ENCODE data around the gene TIAM1. TPM values are rescaled to one million over a fixed set of nuclear protein-coding genes. Genes with fewer than 3 reads are reported as not detected.

The TIAM1 gene
- total RNA-seq, 2 donors from 2014 or later, result 4.5 to 15.2 TPM

GRCh38 chr21:31222142-31222541, 121.9 kb downstream of the TIAM1 start:
- Histone ChIP-seq H3K27me3 (replicated peaks; ENCODE audit: insufficient read depth) (no peaks in the 10 kb centered on the region), H3K9me3 (no peaks in the 10 kb centered on the region), H3K4me1 (ENCODE audit: control insufficient read depth in 1 of 2, low read depth in 2 of 2) (no peaks in the 10 kb centered on the region), H3K4me3 (no peak overlapping the region), H3K36me3 (no peaks in the 10 kb centered on the region), H3K27ac (no peak overlapping the region)
- TF ChIP-seq, protein P1, sequence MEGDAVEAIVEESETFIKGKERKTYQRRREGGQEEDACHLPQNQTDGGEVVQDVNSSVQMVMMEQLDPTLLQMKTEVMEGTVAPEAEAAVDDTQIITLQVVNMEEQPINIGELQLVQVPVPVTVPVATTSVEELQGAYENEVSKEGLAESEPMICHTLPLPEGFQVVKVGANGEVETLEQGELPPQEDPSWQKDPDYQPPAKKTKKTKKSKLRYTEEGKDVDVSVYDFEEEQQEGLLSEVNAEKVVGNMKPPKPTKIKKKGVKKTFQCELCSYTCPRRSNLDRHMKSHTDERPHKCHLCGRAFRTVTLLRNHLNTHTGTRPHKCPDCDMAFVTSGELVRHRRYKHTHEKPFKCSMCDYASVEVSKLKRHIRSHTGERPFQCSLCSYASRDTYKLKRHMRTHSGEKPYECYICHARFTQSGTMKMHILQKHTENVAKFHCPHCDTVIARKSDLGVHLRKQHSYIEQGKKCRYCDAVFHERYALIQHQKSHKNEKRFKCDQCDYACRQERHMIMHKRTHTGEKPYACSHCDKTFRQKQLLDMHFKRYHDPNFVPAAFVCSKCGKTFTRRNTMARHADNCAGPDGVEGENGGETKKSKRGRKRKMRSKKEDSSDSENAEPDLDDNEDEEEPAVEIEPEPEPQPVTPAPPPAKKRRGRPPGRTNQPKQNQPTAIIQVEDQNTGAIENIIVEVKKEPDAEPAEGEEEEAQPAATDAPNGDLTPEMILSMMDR (IDR thresholded peaks at IDR 0.05), result no peak
- DNase-seq (ENCODE audit: low spot score) (no peak), ATAC-seq (ENCODE audit: insufficient number of reproducible peaks, low FRiP score, low read depth) (peak; percentile 14)

DNA sequence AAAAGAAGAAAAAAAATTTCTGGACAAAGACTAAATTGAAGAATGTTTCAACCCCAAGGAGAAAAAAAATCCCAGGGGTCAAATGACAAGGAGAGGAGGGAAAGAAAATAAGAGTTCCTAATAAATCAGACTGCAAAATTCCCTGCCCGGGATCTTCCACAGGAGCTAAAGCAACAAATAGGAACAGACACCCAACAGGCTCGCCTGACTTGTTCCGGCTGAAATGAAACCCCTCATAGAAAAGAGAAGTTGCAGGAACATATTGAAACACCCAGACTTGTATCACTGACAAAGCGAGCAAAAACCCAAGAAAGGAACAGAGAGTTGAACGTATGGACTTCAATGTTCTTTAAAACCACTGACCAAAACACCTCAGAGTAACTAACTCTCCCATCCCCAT, 123.0 kb downstream of the TIAM1 start:
- ATAC-seq (ENCODE audit: insufficient number of reproducible peaks, low FRiP score, low read depth), result no peak
- Histone ChIP-seq H3K9me3 (no peaks in the 10 kb centered on the region), H3K27me3 (replicated peaks; ENCODE audit: insufficient read depth) (no peaks in the 10 kb centered on the region), H3K4me1 (ENCODE audit: control insufficient read depth in 1 of 2, low read depth in 2 of 2) (no peaks in the 10 kb centered on the region), H3K36me3 (no peaks in the 10 kb centered on the region), H3K27ac (no peak overlapping the region), H3K4me3 (no peak overlapping the region)
- TF ChIP-seq, protein P1 (IDR thresholded peaks at IDR 0.05), result no peak
- no peak for DNase-seq (ENCODE audit: low spot score)

DNA sequence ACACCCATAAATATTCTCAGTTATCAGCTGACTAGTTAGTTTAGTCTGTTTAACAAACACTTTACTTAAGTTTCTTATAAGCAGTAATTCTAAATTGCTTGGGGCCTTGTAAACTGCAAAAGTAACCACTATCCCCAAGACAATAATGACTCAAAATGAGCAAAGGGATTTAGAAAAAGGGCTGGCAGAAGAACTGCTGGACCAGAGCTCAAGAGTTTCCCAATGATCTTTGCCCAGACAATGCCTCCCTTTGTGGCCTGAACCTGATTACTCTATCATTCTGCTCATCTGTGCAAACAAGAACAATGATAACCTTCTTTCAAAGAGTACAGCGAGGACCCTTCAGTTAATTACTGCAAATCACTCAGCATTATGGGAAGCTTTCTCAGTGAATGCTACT, 123.5 kb downstream of the TIAM1 start:
- Histone ChIP-seq H3K27me3 (replicated peaks; ENCODE audit: insufficient read depth) (no peaks in the 10 kb centered on the region), H3K36me3 (no peaks in the 10 kb centered on the region), H3K27ac (no peak overlapping the region), H3K4me1 (ENCODE audit: control insufficient read depth in 1 of 2, low read depth in 2 of 2) (no peaks in the 10 kb centered on the region), H3K4me3 (no peak overlapping the region), H3K9me3 (no peaks in the 10 kb centered on the region)
- ATAC-seq (ENCODE audit: insufficient number of reproducible peaks, low FRiP score, low read depth), result no peak
- TF ChIP-seq, protein P1 (IDR thresholded peaks at IDR 0.05), result no peak
- no peak for DNase-seq (ENCODE audit: low spot score)

DNA sequence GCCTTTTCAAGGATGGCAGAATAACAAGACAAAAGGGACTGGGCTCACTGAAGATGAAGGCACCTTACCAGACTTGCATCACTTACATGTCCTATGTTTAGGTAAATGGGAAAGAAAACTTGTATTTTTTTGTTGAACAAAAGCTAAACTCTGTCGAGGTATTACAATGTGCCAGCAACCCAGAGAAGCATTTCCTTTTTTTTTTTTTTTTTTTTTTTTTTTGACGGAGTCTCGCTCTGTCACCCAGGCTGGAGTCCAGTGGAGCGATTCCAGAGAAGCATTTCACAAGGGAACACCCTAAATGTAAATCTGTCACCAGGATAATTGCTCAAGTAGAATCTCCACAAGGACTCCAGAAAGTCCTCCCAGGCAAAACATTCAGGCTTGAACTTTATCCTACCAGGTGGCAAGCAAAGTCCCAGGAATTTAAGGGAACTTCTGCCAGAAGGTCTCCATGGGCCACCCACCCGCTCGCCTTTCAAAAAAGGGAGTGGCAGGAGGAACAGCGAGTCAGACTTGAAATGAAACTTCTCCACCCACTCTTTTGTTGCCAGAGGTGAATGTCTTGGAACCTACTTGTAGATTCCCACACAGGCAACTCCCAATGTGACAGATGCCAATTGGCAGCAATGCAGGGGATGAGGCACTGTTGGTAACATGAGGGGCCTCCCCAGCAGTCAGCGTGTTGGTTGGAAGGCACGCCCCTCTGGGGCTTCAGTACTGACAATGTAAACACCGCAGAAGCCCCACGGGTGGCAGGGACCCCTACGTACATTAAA, 125.0 kb downstream of the TIAM1 start:
- Histone ChIP-seq H3K27me3 (replicated peaks; ENCODE audit: insufficient read depth) (no peaks in the 10 kb centered on the region), H3K4me3 (peak overlapping the region; percentile 15), H3K36me3 (no peaks in the 10 kb centered on the region), H3K9me3 (no peaks in the 10 kb centered on the region), H3K4me1 (ENCODE audit: control insufficient read depth in 1 of 2, low read depth in 2 of 2) (no peaks in the 10 kb centered on the region), H3K27ac (no peak overlapping the region)
- TF ChIP-seq, protein P1 (IDR thresholded peaks at IDR 0.05), result no peak
- ATAC-seq (ENCODE audit: insufficient number of reproducible peaks, low FRiP score, low read depth) (no peak), DNase-seq (ENCODE audit: low spot score) (peak; percentile 9)

GRCh38 chr21:31216206-31216605, 127.9 kb downstream of the TIAM1 start:
- ATAC-seq (ENCODE audit: insufficient number of reproducible peaks, low FRiP score, low read depth) (no peak), DNase-seq (ENCODE audit: low spot score) (no peak)
- Histone ChIP-seq H3K27ac (no peak overlapping the region), H3K36me3 (no peaks in the 10 kb centered on the region), H3K4me3 (no peak overlapping the region), H3K27me3 (replicated peaks; ENCODE audit: insufficient read depth) (no peaks in the 10 kb centered on the region), H3K4me1 (ENCODE audit: control insufficient read depth in 1 of 2, low read depth in 2 of 2) (no peaks in the 10 kb centered on the region), H3K9me3 (no peaks in the 10 kb centered on the region)
- TF ChIP-seq, protein P1 (IDR thresholded peaks at IDR 0.05), result no peak

All from thoracic aorta (tissue), 2 donors.